MM.1S (cell line): ENCODE results near the gene SLC32A1.

Source experiments
- CTCF ChIP-seq: fragments of 300-600 bp; sonication (generic); IDR thresholded peaks from 2 replicates; pipeline ENCODE4 v1.5.1; 2016; ENCODE audit warnings: antibody characterized with exemption, low read length, mixed read lengths
- EZH2phosphoT487 ChIP-seq: fragments of 300-600 bp; sonication (generic); IDR thresholded peaks from 2 replicates; pipeline ENCODE4 v1.6.1; 2018; ENCODE audit warnings: antibody characterized with exemption, low read length

GRCh38 chr20:38763616-38764015, 39.3 kb downstream of the SLC32A1 start:
- TF ChIP-seq CTCF (no peak), EZH2phosphoT487 (no peak)
